OCI-LY3 (cell line): ENCODE data around the gene BAX.

Experiments
- H2AFZ ChIP-seq: fragments of 200-600, 300-600 bp; shearing (Covaris generic); 2 replicates; pipeline ENCODE4 v1.6.0; 2014; ENCODE audit warnings: antibody characterized with exemption, low read depth, low read length
- H3K27ac ChIP-seq: fragments of 200-600, 300-600 bp; sonication (generic); 2 replicates; pipeline ENCODE4 v1.5.1; 2014; ENCODE audit warnings: mild to moderate bottlenecking, low read length, moderate library complexity, mixed read lengths
- H3K27me3 ChIP-seq: fragments of 200-600, 300-600 bp; sonication (generic); 2 replicates; pipeline ENCODE4 v1.6.1; 2014; ENCODE audit warnings: low read depth, low read length, mixed read lengths
- H3K36me3 ChIP-seq: fragments of 200-600, 300-600 bp; sonication (generic); replicated peaks from 2 replicates; pipeline ENCODE3; 2014; ENCODE audit warnings: low read depth, low read length, mixed read lengths
- H3K4me1 ChIP-seq: fragments of 300-600, 200-600 bp; sonication (generic); 2 replicates; pipeline ENCODE4 v1.6.1; 2014; ENCODE audit warnings: low read length, mixed read lengths
- H3K4me2 ChIP-seq: fragments of 200-600, 300-600 bp; sonication (generic); 2 replicates; pipeline ENCODE4 v1.6.1; 2014; ENCODE audit warnings: low read length, mixed read lengths
- H3K4me3 ChIP-seq: fragments of 300-600, 200-600 bp; sonication (generic); 2 replicates; pipeline ENCODE4 v1.5.1; 2014; ENCODE audit warnings: antibody characterized with exemption, mild to moderate bottlenecking, low read length, moderate library complexity
- H3K79me2 ChIP-seq: fragments of 300-600, 200-600 bp; shearing (Covaris generic); 2 replicates; pipeline ENCODE4 v1.6.1; 2014; ENCODE audit warnings: mild to moderate bottlenecking, low read length, mixed read lengths
- H3K9ac ChIP-seq: fragments of 300-600, 200-600 bp; shearing (Covaris generic); 2 replicates; pipeline ENCODE4 v1.6.0; 2014; ENCODE audit warnings: mild to moderate bottlenecking, low read length, moderate library complexity
- H3K9me3 ChIP-seq: fragments of 200-600, 300-600 bp; shearing (Covaris generic); 2 replicates; pipeline ENCODE4 v1.6.1; 2014; ENCODE audit warnings: low read length, mixed read lengths; ENCODE audit not compliant: insufficient read depth
- H4K20me1 ChIP-seq: fragments of 200-600, 300-600 bp; sonication (generic); 2 replicates; pipeline ENCODE4 v1.6.1; 2016; ENCODE audit warnings: low read length, mixed read lengths; ENCODE audit not compliant: insufficient read depth
- EZH2phosphoT487 ChIP-seq: fragments of 200-600 bp; shearing (Covaris generic); IDR thresholded peaks from 2 replicates; pipeline ENCODE4 v1.6.1; 2018; ENCODE audit warnings: antibody characterized with exemption, mixed run types, low read depth
- TF ChIP-seq, protein P1 (sequence below): fragments of 200-600, 300-600 bp; sonication (generic); IDR thresholded peaks from 2 replicates; pipeline ENCODE4 v1.5.1; 2014; ENCODE audit warnings: antibody characterized with exemption, low read length, low read depth

The BAX gene

GRCh38 chr19:49004964-49005614 lies 50.4 kb downstream of the BAX start:
- no peak for TF ChIP-seq EZH2phosphoT487
- TF ChIP-seq, protein P1, sequence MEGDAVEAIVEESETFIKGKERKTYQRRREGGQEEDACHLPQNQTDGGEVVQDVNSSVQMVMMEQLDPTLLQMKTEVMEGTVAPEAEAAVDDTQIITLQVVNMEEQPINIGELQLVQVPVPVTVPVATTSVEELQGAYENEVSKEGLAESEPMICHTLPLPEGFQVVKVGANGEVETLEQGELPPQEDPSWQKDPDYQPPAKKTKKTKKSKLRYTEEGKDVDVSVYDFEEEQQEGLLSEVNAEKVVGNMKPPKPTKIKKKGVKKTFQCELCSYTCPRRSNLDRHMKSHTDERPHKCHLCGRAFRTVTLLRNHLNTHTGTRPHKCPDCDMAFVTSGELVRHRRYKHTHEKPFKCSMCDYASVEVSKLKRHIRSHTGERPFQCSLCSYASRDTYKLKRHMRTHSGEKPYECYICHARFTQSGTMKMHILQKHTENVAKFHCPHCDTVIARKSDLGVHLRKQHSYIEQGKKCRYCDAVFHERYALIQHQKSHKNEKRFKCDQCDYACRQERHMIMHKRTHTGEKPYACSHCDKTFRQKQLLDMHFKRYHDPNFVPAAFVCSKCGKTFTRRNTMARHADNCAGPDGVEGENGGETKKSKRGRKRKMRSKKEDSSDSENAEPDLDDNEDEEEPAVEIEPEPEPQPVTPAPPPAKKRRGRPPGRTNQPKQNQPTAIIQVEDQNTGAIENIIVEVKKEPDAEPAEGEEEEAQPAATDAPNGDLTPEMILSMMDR: no peak
- no peaks in the 10 kb centered on the region for H3K27me3 ChIP-seq
- no peak overlapping the region for H3K9ac ChIP-seq
- peaks cover 44% of the 10 kb centered on the region for H3K36me3 ChIP-seq
- H3K4me3 ChIP-seq: no peak overlapping the region
- H3K9me3 ChIP-seq: no peaks in the 10 kb centered on the region
- H3K4me1 ChIP-seq: no peaks in the 10 kb centered on the region
- H3K27ac ChIP-seq: no peak overlapping the region
- H4K20me1 ChIP-seq: no peaks in the 10 kb centered on the region
- H2AFZ ChIP-seq: no peak overlapping the region
- no peaks in the 10 kb centered on the region for H3K79me2 ChIP-seq
- H3K4me2 ChIP-seq: no peak overlapping the region

- no peak overlapping the region for H2AFZ ChIP-seq
- no peak overlapping the region for H3K9ac ChIP-seq
- H3K4me1 ChIP-seq: no peaks in the 10 kb centered on the region
- H3K4me2 ChIP-seq: no peak overlapping the region
- H3K27me3 ChIP-seq: no peaks in the 10 kb centered on the region
- no peaks in the 10 kb centered on the region for H3K9me3 ChIP-seq
- no peak overlapping the region for H3K4me3 ChIP-seq
- no peaks in the 10 kb centered on the region for H3K79me2 ChIP-seq
- H4K20me1 ChIP-seq: no peaks in the 10 kb centered on the region
- peaks cover 56% of the 10 kb centered on the region for H3K36me3 ChIP-seq
- no peak overlapping the region for H3K27ac ChIP-seq
- TF ChIP-seq, protein P1: no peak
- no peak for TF ChIP-seq EZH2phosphoT487
Observed at GRCh38 chr19:49006905-49007304, 52.2 kb downstream of the BAX start.

DNA sequence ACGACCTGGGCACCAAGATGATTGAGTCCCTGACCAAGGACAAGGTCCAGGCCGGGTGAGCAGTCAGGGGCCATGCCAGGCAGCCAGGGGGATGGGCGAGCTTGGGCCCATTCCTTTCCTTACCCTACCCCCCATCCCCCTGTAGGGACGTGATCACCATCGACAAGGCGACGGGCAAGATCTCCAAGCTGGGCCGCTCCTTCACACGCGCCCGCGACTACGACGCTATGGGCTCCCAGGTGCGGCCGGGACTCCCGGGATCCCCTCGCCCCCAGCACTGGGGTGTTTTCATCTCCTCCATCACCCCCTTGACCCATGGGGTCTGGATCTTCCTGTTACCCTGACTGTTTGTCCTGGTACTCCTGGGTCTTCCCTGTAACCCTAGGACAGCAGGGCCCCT lies 55.2 kb downstream of the BAX start:
- Histone ChIP-seq H3K79me2 (no peaks in the 10 kb centered on the region), H4K20me1 (no peaks in the 10 kb centered on the region), H3K4me3 (no peak overlapping the region), H3K36me3 (peaks cover 51% of the 10 kb centered on the region), H3K4me1 (no peaks in the 10 kb centered on the region), H3K9me3 (no peaks in the 10 kb centered on the region), H2AFZ (no peak overlapping the region), H3K27me3 (no peaks in the 10 kb centered on the region), H3K4me2 (no peak overlapping the region), H3K9ac (no peak overlapping the region), H3K27ac (no peak overlapping the region)
- TF ChIP-seq, protein P1: no peak
- TF ChIP-seq EZH2phosphoT487: no peak

DNA sequence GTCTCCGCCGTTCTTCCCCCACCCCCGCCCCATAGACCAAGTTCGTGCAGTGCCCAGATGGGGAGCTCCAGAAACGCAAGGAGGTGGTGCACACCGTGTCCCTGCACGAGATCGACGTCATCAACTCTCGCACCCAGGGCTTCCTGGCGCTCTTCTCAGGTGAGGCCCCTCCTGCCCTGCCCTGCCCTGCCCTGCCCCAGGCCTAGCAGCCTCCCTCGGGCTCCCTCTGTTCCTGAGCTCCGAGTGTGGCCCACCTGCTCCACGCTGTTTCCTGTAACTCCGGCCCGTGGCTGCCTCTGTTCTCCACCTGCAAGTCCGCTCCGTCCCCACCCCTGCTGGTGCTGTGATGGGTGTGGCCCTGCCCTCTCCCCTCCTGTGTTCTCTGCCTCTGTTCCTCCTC lies 55.8 kb downstream of the BAX start:
- Histone ChIP-seq H3K4me1 (no peaks in the 10 kb centered on the region), H3K27ac (no peak overlapping the region), H3K9me3 (no peaks in the 10 kb centered on the region), H3K4me3 (no peak overlapping the region), H3K79me2 (no peaks in the 10 kb centered on the region), H3K9ac (no peak overlapping the region), H2AFZ (no peak overlapping the region), H3K27me3 (no peaks in the 10 kb centered on the region), H3K4me2 (no peak overlapping the region), H3K36me3 (peaks cover 51% of the 10 kb centered on the region), H4K20me1 (no peaks in the 10 kb centered on the region)
- no peak for TF ChIP-seq EZH2phosphoT487
- TF ChIP-seq, protein P1: no peak
